Caki2 (cell line): Measurements from ENCODE around the gene FCF1. TPM values are rescaled to one million over a fixed set of nuclear protein-coding genes. Genes with fewer than 3 reads are reported as not detected.

Experiments used
- DNase-seq: peaks from one replicate; pipeline ENCODE4 v3.0.0-alpha.2; 2015; ENCODE audit warnings: low read depth
- in situ Hi-C: cut with HindIII; loops from 2 replicates; pipeline ENCODE4 v1.10.0; 2016; ENCODE audit warnings: low sequenced_read_pairs, low pct_unique_long_range_greater_than_20kb, mixed read lengths
- total RNA-seq: library from RNA; depleted of rRNA; stranded (reverse); fragments of >200 nt; shearing (Covaris generic); gene quantifications from 2 replicates; pipeline ENCODE4 v1.2.3, GENCODE V29; 2014; ENCODE audit warnings: low replicate concordance

Gene FCF1
- total RNA-seq, 1 experiment from 2014 or later, result 70.1 TPM

GRCh38 chr14:74697011-74697410 is 15.9 kb upstream of the FCF1 start:
- DNase-seq, result no peak
- in situ Hi-C loops, result no loop called here

GRCh38 chr14:74697543-74697942 is 15.4 kb upstream of the FCF1 start:
- DNase-seq, result no peak

GRCh38 chr14:74697976-74698375 is 15.0 kb upstream of the FCF1 start:
- in situ Hi-C loops, result no loop called here
- no peak for DNase-seq

More at GRCh38 chr14:74697543-74697942, 15.4 kb upstream of the FCF1 start:
- in situ Hi-C loops, result no loop called here

GRCh38 chr14:74698465-74698864 is 14.5 kb upstream of the FCF1 start:
- in situ Hi-C loops, result no loop called here
- no peak for DNase-seq

- DNase-seq, result no peak
- in situ Hi-C loops, result no loop called here
Observed at GRCh38 chr14:74702293-74702692, 10.7 kb upstream of the FCF1 start.

- DNase-seq, result no peak
- in situ Hi-C loops, result no loop called here
Observed at GRCh38 chr14:74703043-74703442, 9.9 kb upstream of the FCF1 start.

GRCh38 chr14:74704656-74705055 is 8.3 kb upstream of the FCF1 start:
- DNase-seq, result no peak
- in situ Hi-C loops, result no loop called here

- in situ Hi-C loops, result no loop called here
- peak; percentile 74 for DNase-seq
Observed at GRCh38 chr14:74705613-74706500, 7.1 kb upstream of the FCF1 start.

GRCh38 chr14:74710480-74710879 is 2.5 kb upstream of the FCF1 start:
- in situ Hi-C loops, result no loop called here
- no peak for DNase-seq

GRCh38 chr14:74711651-74712050 is 1.3 kb upstream of the FCF1 start:
- in situ Hi-C loops, result no loop called here

GRCh38 chr14:74713395-74713735 is 421 bp downstream of the FCF1 start:
- no peak for DNase-seq
- in situ Hi-C loops, result no loop called here

More at GRCh38 chr14:74711651-74712050, 1.3 kb upstream of the FCF1 start:
- no peak for DNase-seq

GRCh38 chr14:74720526-74720925 is 7.6 kb downstream of the FCF1 start:
- in situ Hi-C loops, result no loop called here

GRCh38 chr14:74723134-74723533 is 10.2 kb downstream of the FCF1 start:
- in situ Hi-C loops, result no loop called here
- no peak for DNase-seq

More at GRCh38 chr14:74720526-74720925, 7.6 kb downstream of the FCF1 start:
- DNase-seq, result no peak

- DNase-seq, result no peak
- in situ Hi-C loops, result no loop called here
Observed at GRCh38 chr14:74732387-74732786, 19.4 kb downstream of the FCF1 start.

- in situ Hi-C loops, result no loop called here
- DNase-seq, result no peak
Observed at GRCh38 chr14:74733221-74733620, 20.3 kb downstream of the FCF1 start.

GRCh38 chr14:74735125-74735524 is 22.2 kb downstream of the FCF1 start:
- peak; percentile 10 for DNase-seq
- in situ Hi-C loops, result no loop called here

GRCh38 chr14:74737753-74738325 is 24.9 kb downstream of the FCF1 start:
- peak; percentile 5 for DNase-seq
- in situ Hi-C loops, result no loop called here

GRCh38 chr14:74739293-74740030 is 26.5 kb downstream of the FCF1 start:
- in situ Hi-C loops, result no loop called here
- DNase-seq, result peak; percentile 3

- in situ Hi-C loops, result no loop called here
- no peak for DNase-seq
Observed at GRCh38 chr14:74747237-74747636, 34.3 kb downstream of the FCF1 start.
